GM21526 (cell line): ENCODE data around the gene NPY4R2.
"Not testable (repeated sequence)": the region's sequence is repeated elsewhere in the genome, so short reads cannot be mapped to it uniquely, and the experiment has no call there.

Source experiments
- ATAC-seq: cut with Tn5 transposase; IDR thresholded peaks from one replicate; pipeline ENCODE4 v1.9.1; 2021; ENCODE audit warnings: moderate library complexity; ENCODE audit not compliant: unreplicated experiment, low FRiP score

NPY4R2 gene, protein sequence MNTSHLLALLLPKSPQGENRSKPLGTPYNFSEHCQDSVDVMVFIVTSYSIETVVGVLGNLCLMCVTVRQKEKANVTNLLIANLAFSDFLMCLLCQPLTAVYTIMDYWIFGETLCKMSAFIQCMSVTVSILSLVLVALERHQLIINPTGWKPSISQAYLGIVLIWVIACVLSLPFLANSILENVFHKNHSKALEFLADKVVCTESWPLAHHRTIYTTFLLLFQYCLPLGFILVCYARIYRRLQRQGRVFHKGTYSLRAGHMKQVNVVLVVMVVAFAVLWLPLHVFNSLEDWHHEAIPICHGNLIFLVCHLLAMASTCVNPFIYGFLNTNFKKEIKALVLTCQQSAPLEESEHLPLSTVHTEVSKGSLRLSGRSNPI

DNA sequence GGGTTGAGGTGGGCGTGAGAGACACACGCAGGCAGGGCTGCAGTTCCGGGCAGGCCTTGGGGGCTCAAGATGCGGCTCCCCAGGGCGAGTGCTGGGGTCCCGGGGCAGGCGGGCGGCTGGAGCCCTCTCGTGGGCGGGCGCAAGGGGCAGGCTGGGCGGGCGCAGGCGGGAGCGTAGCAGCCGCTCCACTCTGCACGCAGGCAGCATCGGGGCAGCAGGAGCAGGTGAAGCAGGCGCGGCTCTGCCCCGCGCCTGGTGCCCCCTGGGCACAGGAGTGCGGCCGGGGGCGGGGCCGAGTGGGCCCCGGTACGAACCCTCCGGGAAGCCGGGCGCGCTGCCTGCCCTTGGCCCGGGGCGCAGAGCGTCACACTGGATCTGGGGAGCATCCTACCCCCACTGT, at the start of gene NPY4R2:
Gene NPY4R2, plus strand, starts transcription at position 188 of the 400 bp plus-strand sequence. CDS start 3,326 bp downstream, outside the sequence.
- ATAC-seq, result not testable (repeated sequence)

DNA sequence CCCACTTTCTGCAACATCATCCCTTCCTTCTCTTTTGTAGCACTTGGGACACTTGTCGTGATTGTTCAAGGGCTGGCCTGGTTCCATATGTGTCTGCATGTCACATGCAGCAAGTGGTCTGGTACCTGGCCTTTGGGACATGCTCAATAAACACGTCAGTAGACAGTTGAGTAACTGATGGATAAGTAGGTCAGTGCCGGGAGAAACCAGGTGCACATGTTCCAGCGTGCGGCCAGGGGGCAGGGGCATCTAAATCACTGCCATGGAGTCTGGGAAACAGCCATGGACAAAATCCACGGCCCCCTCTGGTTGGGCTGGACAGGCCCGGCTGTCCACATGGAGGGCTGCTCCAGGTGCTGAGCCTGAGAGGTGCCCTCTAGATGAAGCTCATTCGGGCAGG, 47.6 kb upstream of the NPY4R2 start:
- not testable (repeated sequence) for ATAC-seq

DNA sequence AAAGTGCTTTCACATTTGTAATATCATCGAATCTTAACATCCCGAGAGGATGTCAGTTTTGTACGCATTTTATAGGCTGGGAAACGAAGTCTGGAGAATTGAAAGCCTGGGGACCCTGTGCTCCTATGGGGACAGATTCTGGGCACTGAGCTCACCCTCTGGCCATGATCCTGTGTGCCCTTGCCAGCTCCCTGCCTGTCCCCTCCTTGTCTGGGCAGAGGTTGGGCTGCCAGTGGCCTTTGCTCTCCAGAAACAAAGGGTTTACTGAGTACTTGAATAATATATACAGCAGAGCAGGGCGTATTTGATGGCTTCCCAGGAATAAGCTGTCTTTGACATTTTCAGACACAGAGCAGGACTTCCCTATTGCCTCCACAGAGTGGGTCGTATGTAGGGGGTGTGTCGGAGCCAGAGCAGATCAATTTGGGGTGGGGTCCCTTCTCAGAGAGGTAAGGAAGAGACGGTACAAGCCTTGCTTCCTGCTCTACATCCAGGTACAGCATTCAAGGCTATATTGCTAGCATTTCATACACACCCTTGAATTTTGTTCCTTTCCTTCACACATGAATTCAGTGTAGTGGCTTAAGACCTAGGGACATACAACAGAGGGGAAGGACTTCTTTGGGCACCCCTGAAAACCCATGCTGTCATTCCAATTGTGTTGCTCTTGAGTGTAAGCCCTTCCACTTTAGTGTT, 46.8 kb upstream of the NPY4R2 start:
- not testable (repeated sequence) for ATAC-seq

DNA sequence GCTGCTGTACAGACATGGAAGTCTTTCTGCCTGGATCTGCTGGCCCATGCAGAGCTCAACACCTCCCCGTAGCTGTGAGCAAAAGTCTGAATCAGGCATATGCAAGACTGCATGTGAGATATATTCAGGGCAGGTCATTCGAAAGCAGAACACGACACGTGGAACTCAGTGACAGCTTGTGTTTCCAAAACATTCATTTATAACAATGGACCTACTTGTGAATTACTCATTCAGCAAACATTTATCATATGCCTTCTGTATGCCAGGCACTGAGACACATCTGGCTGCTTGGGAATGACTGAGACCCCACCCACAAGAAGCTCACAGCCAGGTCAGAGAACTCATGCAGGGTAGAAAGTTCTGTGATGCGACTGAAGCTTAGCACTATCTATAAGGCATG, 46.2 kb upstream of the NPY4R2 start:
- not testable (repeated sequence) for ATAC-seq

DNA sequence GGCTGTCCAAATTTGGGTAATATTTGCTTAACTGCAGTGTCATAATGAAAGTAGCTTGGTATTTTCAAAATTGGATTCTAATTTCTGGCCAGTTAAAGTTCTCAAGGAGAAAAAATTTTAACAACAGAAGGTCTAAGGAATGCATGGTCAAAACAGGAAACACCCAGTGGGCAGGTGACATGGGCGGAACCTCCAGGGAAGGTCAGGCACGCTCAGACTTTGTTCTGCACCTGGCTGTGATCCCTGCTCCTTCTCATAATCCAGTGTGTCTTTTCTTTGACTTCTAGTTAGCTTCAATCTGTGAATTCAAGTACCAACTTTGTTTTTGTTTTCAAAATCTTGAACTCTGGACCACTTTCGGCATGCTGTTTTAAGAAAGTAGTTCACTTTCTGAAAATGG, 34.2 kb upstream of the NPY4R2 start:
- ATAC-seq, result not testable (repeated sequence)

DNA sequence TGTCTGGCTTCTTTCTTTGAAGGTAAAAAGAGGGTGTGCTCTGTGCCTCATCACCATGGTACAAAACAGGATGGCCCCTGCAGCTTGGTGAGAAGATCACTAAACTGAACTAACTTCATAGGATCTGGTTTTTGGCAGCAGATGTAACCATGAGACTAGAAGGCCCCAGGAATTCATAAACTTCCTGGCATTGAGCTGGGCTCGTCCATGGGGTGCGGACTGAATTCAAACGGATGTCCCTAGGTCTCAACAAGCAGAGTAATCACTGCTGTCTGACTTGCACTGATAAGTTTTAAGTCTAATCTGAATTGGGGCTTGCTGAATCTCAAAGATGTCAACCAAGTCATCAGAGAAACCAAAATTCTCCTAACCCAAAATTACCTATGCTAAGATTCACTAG, 33.5 kb upstream of the NPY4R2 start:
- ATAC-seq, result not testable (repeated sequence)

DNA sequence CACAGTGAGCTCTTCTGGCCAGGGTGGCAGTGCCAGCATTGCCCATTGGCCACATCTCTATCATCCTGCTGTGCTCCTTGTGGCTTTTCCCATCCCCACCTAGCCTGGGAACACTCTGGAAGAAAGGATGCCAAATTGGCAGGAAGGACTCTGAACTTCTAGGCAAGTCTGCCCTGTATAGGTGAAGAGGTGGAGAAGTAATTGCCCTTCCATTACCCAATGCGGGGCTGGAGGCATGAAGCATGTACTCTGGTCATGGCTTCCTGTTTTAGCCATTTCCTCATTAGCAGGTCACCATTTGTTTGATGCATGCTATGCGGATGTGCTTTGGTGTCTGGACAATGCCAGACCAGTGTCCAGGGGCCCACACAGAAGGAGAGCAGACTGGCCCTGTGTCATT, 32.1 kb upstream of the NPY4R2 start:
- ATAC-seq, result not testable (repeated sequence)

DNA sequence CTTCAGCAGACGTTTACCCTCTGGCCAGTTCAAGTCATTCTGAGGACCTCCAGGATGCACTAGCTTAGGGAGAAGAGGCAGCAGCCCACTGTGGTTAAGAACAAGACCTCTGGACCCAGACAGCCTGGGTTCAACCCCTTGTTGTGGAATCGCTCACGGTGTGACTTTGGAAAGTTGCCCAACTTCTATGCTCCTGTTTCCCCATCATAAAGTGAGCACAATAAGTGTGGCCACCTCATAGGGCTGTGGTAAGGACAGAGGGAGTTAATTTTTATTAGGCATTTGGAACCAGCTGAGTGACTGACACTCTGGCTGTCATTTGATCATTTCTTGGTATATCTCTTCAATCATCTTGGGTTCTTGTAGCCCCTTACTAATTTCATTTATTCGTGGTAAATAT, 31.6 kb upstream of the NPY4R2 start:
- ATAC-seq, result not testable (repeated sequence)

DNA sequence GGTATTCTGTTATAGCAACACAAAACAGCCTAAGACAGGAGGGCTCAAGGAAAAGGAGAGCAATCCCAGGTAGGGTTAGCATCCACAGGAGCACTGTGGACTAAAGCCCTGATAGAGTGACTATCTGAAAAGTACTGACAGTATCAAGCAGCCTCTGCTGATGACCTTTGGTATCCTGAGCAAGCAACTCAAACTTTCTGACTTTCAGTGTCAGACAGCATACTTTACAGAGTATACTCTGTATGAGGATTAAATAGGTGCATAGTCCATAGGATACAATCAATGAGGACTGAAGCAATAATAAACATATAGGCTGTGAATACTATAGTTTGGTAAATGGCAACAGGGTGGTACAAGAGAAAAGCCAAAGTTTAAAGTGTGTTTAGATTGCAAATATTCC, 27.7 kb upstream of the NPY4R2 start:
- not testable (repeated sequence) for ATAC-seq

DNA sequence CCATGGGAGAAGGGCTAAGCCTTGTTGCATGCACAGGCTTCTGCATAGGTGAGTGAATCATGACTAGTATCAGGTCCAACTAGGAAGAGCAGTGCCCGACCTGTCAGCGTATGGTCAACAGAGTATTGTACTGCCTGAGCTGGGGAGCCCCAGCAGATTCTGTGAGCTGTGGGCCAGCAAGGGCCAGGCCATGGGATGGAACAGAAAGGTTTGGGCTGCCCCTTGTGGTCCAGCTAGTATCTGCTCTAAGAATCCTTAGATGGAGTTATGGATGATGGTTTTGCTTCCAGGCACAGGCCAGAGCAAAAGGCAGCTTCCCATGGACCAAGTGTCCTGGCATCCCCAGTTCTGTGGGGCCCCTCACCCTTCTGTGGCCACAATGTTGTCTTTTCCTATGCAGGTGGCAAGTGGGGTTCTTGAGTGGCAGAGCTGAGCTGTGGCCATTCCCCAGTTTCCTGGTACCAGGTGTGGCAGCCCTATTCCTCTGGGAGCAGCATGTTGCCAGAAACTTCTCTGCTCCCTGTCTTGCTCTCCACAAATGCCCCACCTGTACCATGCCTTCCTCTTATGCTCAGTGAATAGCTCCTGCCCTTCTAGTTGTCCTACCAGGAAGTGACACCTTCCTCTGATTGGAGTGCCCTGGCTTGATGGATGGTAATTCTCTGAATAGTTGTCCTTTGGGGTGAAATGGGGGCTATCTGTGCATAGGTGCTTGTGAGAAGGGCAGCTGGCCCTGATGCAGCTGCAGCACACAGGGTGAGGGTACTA, 25.8 kb upstream of the NPY4R2 start:
- ATAC-seq, result not testable (repeated sequence)

DNA sequence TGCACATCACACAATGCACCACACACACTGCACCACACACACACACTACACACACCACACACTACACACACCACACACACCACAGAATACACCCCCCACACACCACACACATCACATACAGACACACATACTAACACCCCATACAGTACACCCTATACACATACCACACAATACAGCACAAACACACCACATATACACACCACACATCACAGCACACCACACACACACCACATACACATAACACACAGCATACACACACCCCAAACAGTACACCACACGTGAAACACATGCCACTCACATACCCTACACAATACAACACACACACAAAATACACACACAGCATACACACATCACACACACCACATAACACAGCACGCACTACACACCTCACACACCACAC, 23.9 kb upstream of the NPY4R2 start:
- not testable (repeated sequence) for ATAC-seq

DNA sequence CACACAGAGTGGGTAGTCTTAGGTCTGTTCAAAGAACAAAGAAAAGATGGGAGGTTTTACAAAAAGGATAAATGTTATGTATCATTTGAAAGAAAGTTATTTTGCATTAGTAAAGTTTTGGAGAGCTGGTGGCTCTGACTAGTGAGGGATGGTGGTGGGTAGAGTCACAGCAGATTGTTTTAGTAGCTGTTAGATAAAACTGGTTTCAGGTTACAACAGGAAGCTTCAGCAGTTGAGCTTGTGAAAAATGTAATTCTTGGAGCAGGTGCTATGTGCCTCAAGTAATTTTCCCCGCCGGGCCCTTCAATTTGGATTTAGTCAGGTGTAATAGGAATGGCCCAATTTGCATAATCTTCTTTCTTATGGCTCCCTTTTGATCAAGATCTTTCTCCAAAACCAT, 20.6 kb upstream of the NPY4R2 start:
- ATAC-seq, result not testable (repeated sequence)

DNA sequence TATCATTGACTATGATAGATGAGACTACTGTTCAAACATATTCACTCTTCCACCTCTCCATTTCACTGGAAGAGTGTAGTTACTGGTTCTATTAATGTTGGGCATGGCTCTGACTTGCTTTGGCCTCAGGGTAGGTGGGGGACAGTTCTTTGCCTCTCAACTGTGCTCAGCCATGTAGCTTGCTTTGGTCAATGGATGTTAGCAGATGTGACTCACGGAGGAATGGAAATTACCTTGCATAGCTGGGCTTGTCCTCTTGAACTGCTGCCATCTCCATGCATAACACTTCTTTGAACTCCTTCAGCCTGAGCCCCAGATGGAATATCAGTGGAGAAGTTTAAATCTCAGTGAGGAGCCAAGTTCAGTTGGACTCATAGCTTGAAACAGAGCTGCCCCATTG, 9.1 kb upstream of the NPY4R2 start:
- ATAC-seq, result not testable (repeated sequence)

DNA sequence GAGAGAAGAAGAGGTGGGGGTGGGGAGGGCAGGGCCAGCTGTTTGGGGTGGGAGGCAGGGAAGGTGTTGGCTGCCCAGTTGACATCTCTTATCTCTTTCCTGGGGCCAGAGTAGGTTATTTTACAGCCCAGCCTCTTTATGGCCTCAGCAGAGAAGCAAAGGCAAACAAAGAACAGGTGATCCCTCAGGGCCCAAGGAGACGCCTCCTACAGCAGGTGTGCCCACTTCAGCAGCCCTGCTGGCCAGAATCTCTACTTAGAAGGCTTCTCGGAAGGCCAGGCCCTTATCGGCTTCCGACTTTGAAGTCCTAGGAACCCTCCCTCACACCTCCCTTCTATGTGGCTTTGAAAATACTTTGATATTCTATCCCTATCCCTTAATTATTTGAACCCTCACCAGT, 8.0 kb upstream of the NPY4R2 start:
- ATAC-seq, result not testable (repeated sequence)

DNA sequence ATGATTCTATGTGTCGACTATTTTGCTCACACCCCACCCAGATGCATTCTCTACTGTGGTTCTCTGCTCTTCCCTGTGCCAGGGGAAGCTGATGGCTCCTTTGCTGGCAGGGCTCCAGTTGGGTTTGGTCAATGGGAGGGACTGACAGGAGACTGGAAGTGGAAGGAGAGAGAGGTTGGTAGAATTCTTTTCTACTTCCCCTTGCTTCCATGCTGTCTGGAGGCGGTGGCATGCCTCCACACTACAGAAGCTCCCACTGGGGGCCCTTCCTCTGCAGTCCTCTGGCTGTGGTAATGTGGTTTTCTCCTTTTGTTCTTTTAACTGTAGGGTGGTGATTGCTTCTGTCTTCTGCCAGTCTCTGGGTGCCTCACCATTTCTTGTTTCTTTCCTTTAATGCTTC, 4.4 kb upstream of the NPY4R2 start:
- not testable (repeated sequence) for ATAC-seq

DNA sequence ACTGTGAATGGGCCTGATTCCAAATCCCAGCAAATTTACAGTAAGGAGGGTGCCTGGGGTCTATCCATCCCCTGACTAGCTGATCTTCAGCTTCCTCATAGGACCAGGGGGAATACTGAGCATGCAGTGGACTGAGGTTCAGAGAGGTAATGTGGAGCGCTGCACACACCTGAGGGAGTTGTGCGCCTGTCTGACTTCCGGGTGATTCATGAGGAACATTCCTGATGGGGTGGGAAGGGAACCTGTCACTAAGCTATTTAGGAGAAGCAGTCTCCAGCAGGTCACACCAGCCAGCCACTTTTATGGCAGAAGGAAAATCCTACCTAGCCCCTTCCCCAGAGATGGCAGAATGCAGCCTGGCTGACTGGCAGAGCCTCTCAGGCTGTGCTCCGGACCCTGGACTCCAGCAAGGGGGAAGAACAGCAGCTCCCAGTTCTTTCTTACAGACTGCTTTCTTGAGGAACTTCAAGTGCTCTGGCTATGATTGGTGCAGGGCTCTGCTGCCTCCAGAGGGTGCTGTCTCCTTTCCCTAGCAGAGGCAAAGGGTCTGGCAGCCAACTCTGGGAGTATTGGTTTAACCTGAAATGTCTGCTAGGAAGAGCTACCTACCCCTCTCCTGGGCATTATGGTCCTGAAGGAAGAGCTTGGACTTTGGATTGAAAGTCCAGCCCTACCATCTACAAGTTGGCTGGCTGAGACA, 2.5 kb upstream of the NPY4R2 start:
- not testable (repeated sequence) for ATAC-seq

DNA sequence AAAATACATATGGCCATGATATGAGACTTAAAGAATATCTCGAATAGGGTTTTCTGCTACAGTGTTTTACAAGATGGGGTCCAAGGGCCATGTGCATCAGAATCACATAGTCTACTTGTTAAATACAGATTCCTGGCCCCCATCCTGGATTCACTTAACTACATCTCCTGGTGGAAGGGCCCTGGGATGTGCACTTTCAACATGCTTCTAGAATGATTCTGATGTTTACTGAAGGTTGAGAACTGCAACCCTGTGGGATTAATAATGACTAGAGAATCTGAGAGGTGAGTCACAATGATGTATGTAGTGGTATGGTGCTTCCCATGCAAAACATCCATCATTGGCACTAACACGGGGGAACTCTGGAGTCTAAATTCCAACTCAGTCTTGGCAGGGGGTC, 2.1 kb downstream of the NPY4R2 start:
- not testable (repeated sequence) for ATAC-seq

DNA sequence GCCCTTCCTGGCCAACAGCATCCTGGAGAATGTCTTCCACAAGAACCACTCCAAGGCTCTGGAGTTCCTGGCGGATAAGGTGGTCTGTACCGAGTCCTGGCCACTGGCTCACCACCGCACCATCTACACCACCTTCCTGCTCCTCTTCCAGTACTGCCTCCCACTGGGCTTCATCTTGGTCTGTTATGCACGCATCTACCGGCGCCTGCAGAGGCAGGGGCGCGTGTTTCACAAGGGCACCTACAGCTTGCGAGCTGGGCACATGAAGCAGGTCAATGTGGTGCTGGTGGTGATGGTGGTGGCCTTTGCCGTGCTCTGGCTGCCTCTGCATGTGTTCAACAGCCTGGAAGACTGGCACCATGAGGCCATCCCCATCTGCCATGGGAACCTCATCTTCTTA, 4.0 kb downstream of the NPY4R2 start:
- ATAC-seq, result not testable (repeated sequence)

DNA sequence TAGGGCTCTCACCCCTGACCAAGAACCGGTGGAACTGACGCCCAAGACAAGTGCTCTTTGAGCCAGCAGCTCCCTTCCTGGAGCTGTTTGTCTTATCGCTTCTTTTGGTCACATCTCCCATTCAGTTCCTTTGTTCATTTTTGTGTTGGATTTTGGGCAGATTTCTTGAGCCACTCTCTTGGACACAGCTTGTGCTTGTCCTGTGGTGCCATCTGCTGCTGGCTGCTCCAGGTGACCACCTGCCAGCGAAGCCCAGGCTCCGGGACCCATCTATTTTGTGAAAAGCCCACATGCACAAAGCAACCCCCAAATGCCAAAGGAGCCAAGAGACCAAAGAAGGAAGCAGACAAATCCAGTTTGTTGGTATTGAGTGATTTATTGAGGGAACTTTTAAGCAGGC, 6.2 kb downstream of the NPY4R2 start:
- ATAC-seq, result not testable (repeated sequence)

DNA sequence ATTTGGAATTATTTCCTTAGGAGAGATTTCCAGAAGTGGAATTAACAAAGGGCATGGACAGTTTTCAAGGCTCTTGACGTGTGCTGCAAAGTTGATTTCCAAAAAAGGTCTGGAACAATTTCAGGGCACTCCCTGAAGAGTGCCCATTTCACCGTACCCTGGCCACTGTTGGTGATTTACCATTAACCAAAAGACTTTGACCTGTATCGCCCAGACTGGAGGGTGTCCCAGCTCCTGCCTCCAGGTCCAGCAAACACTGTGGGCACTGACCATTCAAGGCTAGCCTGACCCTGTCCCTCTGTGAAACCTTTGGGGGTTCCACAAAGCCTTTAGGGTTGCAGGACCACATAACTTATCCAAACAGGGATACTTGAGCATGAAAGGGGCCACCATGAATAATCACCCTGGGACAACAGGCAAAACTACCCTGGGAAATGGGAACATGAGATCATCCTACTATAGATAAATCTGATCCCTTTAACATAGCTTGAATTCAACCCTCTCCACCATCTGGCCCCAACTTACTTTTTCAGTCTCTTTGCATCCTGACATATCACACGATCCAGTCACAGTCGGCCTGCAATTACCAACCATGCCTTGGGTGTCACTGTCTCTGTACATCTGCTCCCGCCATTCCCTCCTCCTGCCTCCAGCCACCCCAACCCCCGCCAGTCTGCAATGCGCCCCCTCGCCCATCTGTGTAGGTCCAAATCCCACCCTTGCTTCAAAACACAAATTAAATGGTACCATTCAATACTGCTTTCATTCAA, 8.9 kb downstream of the NPY4R2 start:
- not testable (repeated sequence) for ATAC-seq
